ENCODE data around the gene ANKRD13A. TPM values are rescaled to one million over a fixed set of nuclear protein-coding genes. Genes with fewer than 3 reads are reported as not detected.

ANKRD13A gene
- total and polyA plus RNA-seq, 2 donors (not counting 3 experiments of a cell fraction or from before 2014, with no cell fraction given), result 37.0 to 43.9 TPM

GRCh38 chr12:110058875-110059615 is 59.8 kb downstream of the ANKRD13A start:
- dilution Hi-C loops (cut with MboI; ENCODE audit: extremely low pct_ligation_motif_present, low sequenced_read_pairs), result no loop called here
- no peaks in the 10 kb centered on the region for H3K9me3 ChIP-seq (replicated peaks; ENCODE audit: control insufficient read depth, insufficient read depth, low read length)
- peaks cover 15% of the 10 kb centered on the region for H3K4me1 ChIP-seq (ENCODE audit: control insufficient read depth, extremely low read depth, insufficient read depth, low read length)
- no peak overlapping the region for H3K9ac ChIP-seq (replicated peaks; ENCODE audit: extremely low read depth, insufficient read depth, low read length)
- no peaks in the 10 kb centered on the region for H3K9me1 ChIP-seq (replicated peaks; ENCODE audit: control insufficient read depth, extremely low read depth, insufficient read depth, low read length)
- H3K27ac ChIP-seq (ENCODE audit: insufficient read depth, low read depth, low read length), result no peak overlapping the region
- no peak overlapping the region for H2AFZ ChIP-seq (ENCODE audit: low read depth, low read length)
- H3K79me2 ChIP-seq (ENCODE audit: control insufficient read depth, insufficient read depth, low read length), result no peaks in the 10 kb centered on the region
- POLR2A ChIA-PET, result no interaction called here
- intact Hi-C loops (cut with micrococcal nuclease), result no loop called here
- TF ChIP-seq JUN (IDR thresholded peaks at IDR 0.05; ENCODE audit: borderline replicate concordance, insufficient read depth, insufficient read length, low read depth) (no peak), MYC (IDR thresholded peaks at IDR 0.05; ENCODE audit: low read depth, low read length) (no peak), MAX (IDR thresholded peaks at IDR 0.05; ENCODE audit: insufficient read depth, insufficient read length) (no peak), CTCF (IDR thresholded peaks at IDR 0.05; ENCODE audit: extremely low read depth in 1 of 2, insufficient read depth in 1 of 2, low read depth in 1 of 2, low read length in 2 of 2) (no peak), FOS (IDR thresholded peaks at IDR 0.05; ENCODE audit: borderline replicate concordance, insufficient read depth, low read length) (no peak), EZH2 (IDR thresholded peaks at IDR 0.05; ENCODE audit: borderline replicate concordance, low read depth, low read length, severe bottlenecking) (no peak), GATA2 (IDR thresholded peaks at IDR 0.05; ENCODE audit: insufficient read depth, insufficient read length, low read depth, low read length) (no peak), POLR2AphosphoS5 (IDR thresholded peaks at IDR 0.05; ENCODE audit: insufficient read depth, low read depth, low read length) (no peak), POLR2A (IDR thresholded peaks at IDR 0.05; ENCODE audit: low read depth, low read length) (no peak)
- no peaks in the 10 kb centered on the region for H3K27me3 ChIP-seq (ENCODE audit: control insufficient read depth in 2 of 2, insufficient read depth in 2 of 2, low read length in 2 of 2)
- no peak overlapping the region for H3K4me3 ChIP-seq (replicated peaks in 1 of 3; ENCODE audit: insufficient read depth in 1 of 3, low read depth in 1 of 3, low read length in 3 of 3)
- CTCF ChIA-PET, result no interaction called here
- BruUV-seq (replicated peaks), result no TSS peak
- H3K4me2 ChIP-seq (ENCODE audit: insufficient read depth, low read length), result no peak overlapping the region
- no peak for FAIRE-seq
- DNase-seq (ENCODE audit: low read depth, low spot score), result no peak
- H3K36me3 ChIP-seq (ENCODE audit: control insufficient read depth in 2 of 2, extremely low read depth in 1 of 2, insufficient read depth in 2 of 2, low read length in 2 of 2), result no peaks in the 10 kb centered on the region
- H4K20me1 ChIP-seq (replicated peaks; ENCODE audit: control insufficient read depth, extremely low read depth, insufficient read depth, low read length), result no peaks in the 10 kb centered on the region
